Keratinocyte (primary cell): ENCODE data around the gene POLDIP2. TPM values are rescaled to one million over a fixed set of nuclear protein-coding genes. Genes with fewer than 3 reads are reported as not detected.

Source experiments
- DNase-seq: peaks from one replicate; pipeline ENCODE4 v3.0.0-alpha.2; 2011; ENCODE audit warnings: low read depth, missing footprints, low spot score
- FAIRE-seq: peaks from 2 replicates; lab custom pipeline; 2011; peaks lifted over from hg19 to GRCh38; lab: Jason Lieb, UNC
- H2AFZ ChIP-seq: 2 replicates; pipeline ENCODE4 v1.6.0; 2012; ENCODE audit warnings: low read length, control low read depth, inconsistent platforms; ENCODE audit not compliant: control insufficient read depth
- H3K27ac ChIP-seq: 2 replicates; pipeline ENCODE4 v1.5.1; 2011; ENCODE audit warnings: low read length; ENCODE audit not compliant: control insufficient read depth, insufficient read depth
- H3K27me3 ChIP-seq: 3 replicates; pipeline ENCODE4 v1.6.0; 2011; ENCODE audit warnings: low read length; ENCODE audit not compliant: control insufficient read depth, insufficient read depth; ENCODE audit errors: extremely low read depth
- H3K36me3 ChIP-seq, 2 experiments: 2 replicates in 1 of 2; 3 replicates in 1 of 2; pipeline ENCODE4 v1.5.1; 2011; ENCODE audit warnings: low read length in 2 of 2, mild to moderate bottlenecking in 1 of 2; ENCODE audit not compliant: control insufficient read depth in 2 of 2, insufficient read depth in 2 of 2; ENCODE audit errors: extremely low read depth in 1 of 2
- H3K4me1 ChIP-seq: 3 replicates; pipeline ENCODE4 v1.5.1; 2011; ENCODE audit warnings: low read length; ENCODE audit not compliant: control insufficient read depth, insufficient read depth; ENCODE audit errors: extremely low read depth
- H3K4me2 ChIP-seq: 3 replicates; pipeline ENCODE4 v1.6.0; 2011; ENCODE audit warnings: low read depth, low read length; ENCODE audit not compliant: control insufficient read depth, insufficient read depth; ENCODE audit errors: extremely low read depth
- H3K4me3 ChIP-seq, 3 experiments: fragments of 200-600 bp in 1 of 3; sonication (generic) in 1 of 3; 2 replicates in 2 of 3; 3 replicates in 1 of 3; pipeline ENCODE4 v1.5.1; 2011 to 2016; ENCODE audit warnings: low read length in 3 of 3, mild to moderate bottlenecking in 3 of 3, control low read depth in 2 of 3, inconsistent platforms in 1 of 3, low read depth in 1 of 3, mixed read lengths in 1 of 3, mixed run types in 1 of 3, moderate library complexity in 1 of 3; ENCODE audit not compliant: control insufficient read depth in 2 of 3, insufficient read depth in 2 of 3; ENCODE audit errors: extremely low read depth in 1 of 3
- H3K79me2 ChIP-seq: 2 replicates; pipeline ENCODE4 v1.6.0; 2012; ENCODE audit warnings: low read length; ENCODE audit not compliant: control insufficient read depth, insufficient read depth
- H3K9ac ChIP-seq: 3 replicates; pipeline ENCODE4 v1.6.0; 2011; ENCODE audit warnings: low read length; ENCODE audit not compliant: control insufficient read depth, insufficient read depth; ENCODE audit errors: extremely low read depth
- H3K9me1 ChIP-seq: 3 replicates; pipeline ENCODE4 v1.6.0; 2011; ENCODE audit warnings: low read length; ENCODE audit not compliant: control insufficient read depth, insufficient read depth; ENCODE audit errors: extremely low read depth
- H3K9me3 ChIP-seq: 2 replicates; pipeline ENCODE4 v1.5.1; 2012; ENCODE audit warnings: low read depth, low read length; ENCODE audit not compliant: control insufficient read depth
- H4K20me1 ChIP-seq: 3 replicates; pipeline ENCODE4 v1.6.0; 2011; ENCODE audit warnings: low read length; ENCODE audit not compliant: control insufficient read depth, insufficient read depth; ENCODE audit errors: extremely low read depth
- CTCF ChIP-seq, 3 experiments: IDR thresholded peaks in 1 of 3; conservative IDR thresholded peaks in 1 of 3; optimal IDR thresholded peaks in 1 of 3; 2 replicates in 2 of 3; 3 replicates in 1 of 3; pipeline versions ENCODE3 to v1.5.1; 2011; ENCODE audit warnings: low read length in 3 of 3, mild to moderate bottlenecking in 3 of 3, moderate library complexity in 2 of 3, control low read depth in 1 of 3, inconsistent platforms in 1 of 3; ENCODE audit not compliant: insufficient read depth in 2 of 3; ENCODE audit errors: extremely low read depth in 1 of 3
- EZH2 ChIP-seq: IDR thresholded peaks from one replicate; pipeline ENCODE4 v1.6.1; 2012; ENCODE audit warnings: inconsistent platforms, mild to moderate bottlenecking, low read length, moderate library complexity
- dilution Hi-C: fragments of 300-500 bp; cut with MboI; formaldehyde crosslinking; loops from one replicate; pipeline ENCODE4 v1.7.0; 2020; ENCODE audit warnings: low sequenced_read_pairs; ENCODE audit not compliant: extremely low pct_ligation_motif_present
- polyA plus RNA-seq, 5 experiments: library from polyadenylated mRNA; depleted of rRNA in 3 of 5; stranded (reverse) in 3 of 5; stranded (forward) in 1 of 5; unstranded in 1 of 5; fragments of >200 nt; gene quantifications; 1 replicate in 1 of 5; 2 replicates in 3 of 5; 3 replicates in 1 of 5; pipeline versions ENCODE4 v1.2.1 to v1.2.3, GENCODE V29; 2011 to 2012; ENCODE audit warnings: missing spikeins in 2 of 5, low read depth in 1 of 5, low replicate concordance in 1 of 5

POLDIP2 gene
- polyA plus RNA-seq, 1 donor (not counting 4 experiments of a cell fraction or from before 2014, with no cell fraction given) = 90.2 TPM

GRCh38 chr17:28385037-28385400 is 27.7 kb upstream of the POLDIP2 start:
- no peak overlapping the region for H2AFZ ChIP-seq

GRCh38 chr17:28384281-28385036 is 27.1 kb upstream of the POLDIP2 start:
- Histone ChIP-seq H3K9me1 (no peaks in the 10 kb centered on the region), H3K9me3 (no peaks in the 10 kb centered on the region), H3K9ac (peak overlapping the region; percentile 22), H3K4me3 (peak overlapping the region; percentile 32 to 69 (median 63)), H3K27ac (no peak overlapping the region), H3K27me3 (peaks cover 36% of the 10 kb centered on the region), H3K4me2 (peak overlapping the region; percentile 87), H3K4me1 (peaks cover 23% of the 10 kb centered on the region), H3K79me2 (no peaks in the 10 kb centered on the region), H4K20me1 (no peaks in the 10 kb centered on the region), H2AFZ (peak overlapping the region; percentile 90), H3K36me3 (no peaks in the 10 kb centered on the region)
- DNase-seq (no peak), FAIRE-seq (no peak)
- TF ChIP-seq CTCF (optimal IDR thresholded peaks at IDR 0.05 in 1 of 3, IDR thresholded peaks at IDR 0.05 in 1 of 3, conservative IDR thresholded peaks at IDR 0.05 in 1 of 3; ENCODE audit: extremely low read depth in 1 of 3, insufficient read depth in 2 of 3, low read length in 3 of 3) = no peak
- TF ChIP-seq EZH2 = peak; percentile 81
- dilution Hi-C loops = no loop called here

More at GRCh38 chr17:28385037-28385400, 27.7 kb upstream of the POLDIP2 start:
- Histone ChIP-seq H3K36me3 (no peaks in the 10 kb centered on the region), H3K27me3 (peaks cover 36% of the 10 kb centered on the region), H3K4me1 (peaks cover 23% of the 10 kb centered on the region), H4K20me1 (no peaks in the 10 kb centered on the region), H3K9me3 (no peaks in the 10 kb centered on the region), H3K79me2 (no peaks in the 10 kb centered on the region), H3K9ac (no peak overlapping the region), H3K4me2 (peak overlapping the region; percentile 87), H3K9me1 (no peaks in the 10 kb centered on the region), H3K27ac (no peak overlapping the region), H3K4me3 (peak overlapping the region in 1 of 3 experiments; percentile 69)
- TF ChIP-seq CTCF (optimal IDR thresholded peaks at IDR 0.05 in 1 of 3, IDR thresholded peaks at IDR 0.05 in 1 of 3, conservative IDR thresholded peaks at IDR 0.05 in 1 of 3; ENCODE audit: extremely low read depth in 1 of 3, insufficient read depth in 2 of 3, low read length in 3 of 3) = no peak
- no peak for TF ChIP-seq EZH2
- dilution Hi-C loops = no loop called here
- DNase-seq (no peak), FAIRE-seq (no peak)
